Parathyroid adenoma (tissue), 2 donors: ENCODE measurements around the gene CMTM8.

ENCODE experiments used
- H2AFZ ChIP-seq: fragments of 300-600 bp; sonication (generic); one replicate; pipeline ENCODE4 v1.7.0; 2017; ENCODE audit warnings: antibody characterized with exemption, mild to moderate bottlenecking
- H3K27ac ChIP-seq: fragments of 300-600 bp; sonication (generic); one replicate; pipeline ENCODE4 v1.7.0; 2017
- H3K27me3 ChIP-seq: fragments of 300-600 bp; sonication (generic); one replicate; pipeline ENCODE4 v1.7.0; 2017; ENCODE audit warnings: low read length; ENCODE audit not compliant: control insufficient read depth, insufficient read depth
- H3K36me3 ChIP-seq: fragments of 300-600 bp; sonication (generic); one replicate; pipeline ENCODE4 v1.7.0; 2017; ENCODE audit warnings: low read length; ENCODE audit not compliant: control insufficient read depth, insufficient read depth
- H3K4me1 ChIP-seq: fragments of 300-600 bp; sonication (generic); one replicate; pipeline ENCODE4 v1.7.0; 2017; ENCODE audit warnings: control low read depth
- H3K4me2 ChIP-seq: fragments of 300-600 bp; sonication (generic); one replicate; pipeline ENCODE4 v1.7.0; 2017; ENCODE audit warnings: low read length
- H3K4me3 ChIP-seq: fragments of 300-600 bp; sonication (generic); one replicate; pipeline ENCODE4 v1.7.0; 2017; ENCODE audit warnings: low read depth, low read length
- H3K79me2 ChIP-seq: fragments of 300-600 bp; sonication (generic); one replicate; pipeline ENCODE4 v1.7.0; 2017; ENCODE audit warnings: control low read depth
- H3K9ac ChIP-seq: fragments of 300-600 bp; sonication (generic); one replicate; pipeline ENCODE4 v1.7.0; 2017; ENCODE audit warnings: mild to moderate bottlenecking
- H3K9me3 ChIP-seq: fragments of 300-600 bp; sonication (generic); one replicate; pipeline ENCODE4 v1.7.0; 2017; ENCODE audit warnings: low read length; ENCODE audit not compliant: control insufficient read depth
- CTCF ChIP-seq: fragments of 300-600 bp; sonication (generic); IDR thresholded peaks from one replicate; pipeline ENCODE4 v1.7.0; 2017; ENCODE audit warnings: antibody characterized with exemption, mild to moderate bottlenecking
- donor health status: primary hyperparathyroidism.

The CMTM8 gene

GRCh38 chr3:32366638-32367397, 128.3 kb downstream of the CMTM8 start:
- TF ChIP-seq CTCF = no peak
- no peak overlapping the region for H2AFZ ChIP-seq
- no peaks in the 10 kb centered on the region for H3K4me1 ChIP-seq
- H3K9me3 ChIP-seq = no peaks in the 10 kb centered on the region
- no peaks in the 10 kb centered on the region for H3K79me2 ChIP-seq
- no peaks in the 10 kb centered on the region for H3K27me3 ChIP-seq
- no peak overlapping the region for H3K4me2 ChIP-seq
- H3K27ac ChIP-seq = no peak overlapping the region
- H3K9ac ChIP-seq = no peak overlapping the region
- H3K36me3 ChIP-seq = no peaks in the 10 kb centered on the region
- no peak overlapping the region for H3K4me3 ChIP-seq

- no peak for TF ChIP-seq CTCF
- no peaks in the 10 kb centered on the region for H3K4me1 ChIP-seq
- H3K79me2 ChIP-seq = no peaks in the 10 kb centered on the region
- H3K27me3 ChIP-seq = no peaks in the 10 kb centered on the region
- H3K4me2 ChIP-seq = no peak overlapping the region
- H3K9me3 ChIP-seq = no peaks in the 10 kb centered on the region
- H3K4me3 ChIP-seq = no peak overlapping the region
- no peak overlapping the region for H3K9ac ChIP-seq
- no peak overlapping the region for H2AFZ ChIP-seq
- no peak overlapping the region for H3K27ac ChIP-seq
- no peaks in the 10 kb centered on the region for H3K36me3 ChIP-seq
Measured at GRCh38 chr3:32367442-32367841, 129.0 kb downstream of the CMTM8 start.

- H3K79me2 ChIP-seq = no peaks in the 10 kb centered on the region
- H2AFZ ChIP-seq = no peak overlapping the region
- no peaks in the 10 kb centered on the region for H3K9me3 ChIP-seq
- H3K4me3 ChIP-seq = no peak overlapping the region
- H3K9ac ChIP-seq = no peak overlapping the region
- no peaks in the 10 kb centered on the region for H3K36me3 ChIP-seq
- H3K27ac ChIP-seq = no peak overlapping the region
- no peaks in the 10 kb centered on the region for H3K4me1 ChIP-seq
- no peak for TF ChIP-seq CTCF
- no peaks in the 10 kb centered on the region for H3K27me3 ChIP-seq
- no peak overlapping the region for H3K4me2 ChIP-seq
Measured at GRCh38 chr3:32371461-32372212, 133.2 kb downstream of the CMTM8 start.

GRCh38 chr3:32372213-32372490, 133.7 kb downstream of the CMTM8 start:
- no peaks in the 10 kb centered on the region for H3K4me1 ChIP-seq
- no peak for TF ChIP-seq CTCF
- H3K36me3 ChIP-seq = no peaks in the 10 kb centered on the region
- H2AFZ ChIP-seq = no peak overlapping the region
- no peaks in the 10 kb centered on the region for H3K27me3 ChIP-seq
- H3K9me3 ChIP-seq = no peaks in the 10 kb centered on the region
- H3K4me2 ChIP-seq = no peak overlapping the region
- no peaks in the 10 kb centered on the region for H3K79me2 ChIP-seq
- no peak overlapping the region for H3K27ac ChIP-seq
- H3K4me3 ChIP-seq = no peak overlapping the region
- no peak overlapping the region for H3K9ac ChIP-seq

GRCh38 chr3:32373276-32373675, 134.8 kb downstream of the CMTM8 start:
- Histone ChIP-seq H3K79me2 (no peaks in the 10 kb centered on the region), H3K27me3 (no peaks in the 10 kb centered on the region), H3K36me3 (no peaks in the 10 kb centered on the region), H2AFZ (no peak overlapping the region), H3K4me3 (no peak overlapping the region), H3K4me1 (no peaks in the 10 kb centered on the region), H3K27ac (no peak overlapping the region), H3K4me2 (no peak overlapping the region), H3K9me3 (no peaks in the 10 kb centered on the region), H3K9ac (no peak overlapping the region)
- no peak for TF ChIP-seq CTCF
